ENCODE results near the gene ARHGAP4. TPM values are rescaled to one million over a fixed set of nuclear protein-coding genes. Genes with fewer than 3 reads are reported as not detected.

Gene ARHGAP4
- total RNA-seq (10 to 100 TPM; 34.6 to 41.3 TPM), polyA plus RNA-seq (ENCODE audit: insufficient read depth, low read depth, low replicate concordance) (25.6 TPM)
- long read RNA-seq, donor 1, result 0 reads
- long read RNA-seq, donor 2, partial matches to known transcripts, result 0 of 1 reads
- long read RNA-seq, donor 2, other reads (novel, unspliced or antisense), result 0 of 1 reads

DNA sequence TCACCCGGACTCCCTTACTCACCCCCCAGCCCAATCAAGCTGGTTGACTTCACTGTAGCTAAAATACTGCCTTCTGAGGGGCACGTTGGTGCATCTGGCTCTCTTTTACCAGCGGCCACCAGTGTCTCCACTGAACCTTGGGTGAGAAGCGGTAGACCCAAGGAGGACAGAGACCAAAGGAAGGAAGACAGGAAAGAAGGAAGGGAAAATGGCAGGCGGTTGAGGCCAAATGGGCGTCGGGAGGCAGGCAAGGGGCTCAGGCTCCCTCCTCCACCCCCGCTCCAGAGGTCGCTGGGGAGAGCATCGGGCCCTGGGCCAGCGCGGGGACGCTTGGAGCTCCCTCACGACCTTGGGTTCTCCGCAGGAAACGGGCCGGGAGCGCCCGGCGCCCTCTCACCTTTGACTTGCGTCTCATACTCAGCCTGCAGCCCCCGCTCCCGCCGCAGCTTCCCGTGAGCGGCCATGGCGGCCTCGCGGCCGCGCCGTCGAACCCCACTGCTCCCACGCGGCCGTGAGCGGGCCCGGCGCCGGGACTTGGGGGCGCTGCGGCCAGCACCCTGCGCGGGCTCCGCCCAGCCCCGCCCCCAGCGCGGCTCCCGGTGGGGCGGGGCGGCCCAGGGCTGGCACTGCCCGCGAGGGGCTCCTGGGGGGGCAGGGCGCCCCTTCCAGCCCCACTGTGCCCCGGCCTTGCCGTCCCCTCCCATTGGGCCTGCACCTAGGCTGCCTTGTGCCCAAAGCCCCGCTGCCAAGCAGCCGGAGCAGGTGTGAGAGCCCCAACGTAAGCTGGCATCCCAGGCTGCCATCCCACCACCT, at the start of gene ARHGAP4:
ARHGAP4 (minus strand) TSS at position 526 of the 813 bp plus-strand sequence; CDS start at position 464, 62 bp downstream.
- Histone ChIP-seq H3K9me3 (no peaks in the 10 kb centered on the region), H3K36me3 (ENCODE audit: low read depth, missing control alignments) (no peaks in the 10 kb centered on the region), H3K27me3 (no peaks in the 10 kb centered on the region), H3K4me1 (peaks cover 13% of the 10 kb centered on the region), H3K27ac (peak within 1 kb of the TSS in 1 of 2 donors; percentile 88), H3K4me3 (peak within 1 kb of the TSS in 1 of 2 donors; percentile 31)
- DNase-seq, result no peak
- intact Hi-C loops (cut with DNase I; ENCODE audit: low total_unique reads), result no loop called here
- WGBS, 2 donors, result 22% methylated on average over 14 of the region's 59 CpGs; no CpG with 5 or more reads in 1 of the 2 donors
- TF ChIP-seq, protein P1, sequence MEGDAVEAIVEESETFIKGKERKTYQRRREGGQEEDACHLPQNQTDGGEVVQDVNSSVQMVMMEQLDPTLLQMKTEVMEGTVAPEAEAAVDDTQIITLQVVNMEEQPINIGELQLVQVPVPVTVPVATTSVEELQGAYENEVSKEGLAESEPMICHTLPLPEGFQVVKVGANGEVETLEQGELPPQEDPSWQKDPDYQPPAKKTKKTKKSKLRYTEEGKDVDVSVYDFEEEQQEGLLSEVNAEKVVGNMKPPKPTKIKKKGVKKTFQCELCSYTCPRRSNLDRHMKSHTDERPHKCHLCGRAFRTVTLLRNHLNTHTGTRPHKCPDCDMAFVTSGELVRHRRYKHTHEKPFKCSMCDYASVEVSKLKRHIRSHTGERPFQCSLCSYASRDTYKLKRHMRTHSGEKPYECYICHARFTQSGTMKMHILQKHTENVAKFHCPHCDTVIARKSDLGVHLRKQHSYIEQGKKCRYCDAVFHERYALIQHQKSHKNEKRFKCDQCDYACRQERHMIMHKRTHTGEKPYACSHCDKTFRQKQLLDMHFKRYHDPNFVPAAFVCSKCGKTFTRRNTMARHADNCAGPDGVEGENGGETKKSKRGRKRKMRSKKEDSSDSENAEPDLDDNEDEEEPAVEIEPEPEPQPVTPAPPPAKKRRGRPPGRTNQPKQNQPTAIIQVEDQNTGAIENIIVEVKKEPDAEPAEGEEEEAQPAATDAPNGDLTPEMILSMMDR (IDR thresholded peaks at IDR 0.05), result no peak
- no peak for TF ChIP-seq POLR2A (IDR thresholded peaks at IDR 0.05)

DNA sequence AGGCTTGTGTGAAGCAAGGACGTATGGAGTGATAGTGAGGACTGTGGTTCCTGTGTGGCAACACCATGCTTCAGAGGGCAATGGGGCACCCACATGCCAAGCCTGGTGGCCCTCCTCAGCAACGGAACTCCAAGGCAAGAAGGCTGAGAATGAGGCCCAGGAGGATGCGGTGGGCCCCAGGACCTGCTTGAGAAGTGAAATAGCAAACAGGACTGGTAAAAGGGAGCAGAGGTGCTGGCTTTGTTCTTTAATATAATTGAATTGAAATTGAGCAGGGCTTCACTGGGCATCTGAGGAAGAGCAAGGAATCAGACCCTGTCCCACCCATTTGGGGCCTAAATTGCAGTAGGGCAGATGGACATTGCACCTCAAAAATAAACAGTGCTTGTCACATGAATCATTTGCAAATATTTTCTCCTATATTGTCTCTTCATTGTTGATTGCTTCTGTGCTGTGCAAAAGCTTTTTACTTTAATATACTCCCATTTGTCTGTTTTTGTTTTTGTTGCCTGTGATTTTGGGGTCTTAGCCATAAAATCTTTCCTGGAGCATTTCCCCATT, 48.7 kb upstream of the ARHGAP4 start:
- intact Hi-C loops (cut with DNase I; ENCODE audit: low total_unique reads), result no loop called here
- WGBS, 2 donors, result 40 to 77% methylated on average over 1 to 3 of the region's 3 CpGs

DNA sequence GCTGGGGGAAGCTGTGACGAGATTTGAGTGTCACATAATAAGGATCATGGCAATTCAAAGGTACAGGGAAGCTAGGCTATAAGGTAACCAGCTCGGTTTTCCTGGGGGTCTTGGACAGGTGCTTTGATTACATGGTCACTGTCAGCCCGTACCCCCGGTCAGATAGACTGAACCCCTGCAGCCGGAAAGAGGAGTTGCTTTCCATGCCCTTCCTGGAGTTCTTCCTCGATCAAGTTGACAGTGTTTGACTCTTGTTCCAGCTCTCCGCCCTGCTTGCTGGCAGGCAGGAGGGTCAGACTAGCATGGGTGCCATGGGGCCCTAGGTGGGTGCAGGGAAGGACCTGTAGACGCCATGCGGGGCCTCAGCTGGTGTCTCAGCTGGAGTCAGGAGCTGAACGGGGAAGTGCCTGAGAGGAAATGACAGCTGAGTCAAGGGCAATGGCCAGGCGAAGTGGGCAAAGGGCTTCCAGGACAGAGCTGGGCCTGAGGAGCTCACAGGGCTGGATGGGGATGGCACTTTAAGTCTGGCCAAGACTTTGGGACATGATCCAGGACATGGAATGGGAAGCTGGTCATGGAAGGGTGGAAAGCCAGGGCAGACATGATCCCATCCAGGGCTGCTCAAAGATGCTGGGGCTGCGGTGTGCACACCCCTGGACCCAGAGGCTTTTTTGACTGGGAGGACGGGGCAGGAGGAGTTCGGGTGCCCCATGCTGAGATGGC, 48.1 kb upstream of the ARHGAP4 start:
- no peak overlapping the region for H3K4me3 ChIP-seq
- H3K27ac ChIP-seq, result peak overlapping the region; percentile 81 to 98
- intact Hi-C loops (cut with DNase I; ENCODE audit: low total_unique reads), result no loop called here
- no peaks in the 10 kb centered on the region for H3K36me3 ChIP-seq (ENCODE audit: low read depth, missing control alignments)
- no peak for DNase-seq
- H3K27me3 ChIP-seq, result no peaks in the 10 kb centered on the region
- H3K4me1 ChIP-seq, result no peaks in the 10 kb centered on the region
- TF ChIP-seq, protein P1 (IDR thresholded peaks at IDR 0.05), result no peak
- TF ChIP-seq POLR2A (IDR thresholded peaks at IDR 0.05), result no peak
- no peaks in the 10 kb centered on the region for H3K9me3 ChIP-seq
- 60 to 80% methylated on average over 2 to 14 of the region's 14 CpGs for WGBS, 2 donors

More for the DNA sequence above, 48.7 kb upstream of the ARHGAP4 start:
- Histone ChIP-seq H3K27me3 (no peaks in the 10 kb centered on the region), H3K9me3 (no peaks in the 10 kb centered on the region), H3K36me3 (ENCODE audit: low read depth, missing control alignments) (no peaks in the 10 kb centered on the region), H3K27ac (no peak overlapping the region), H3K4me3 (no peak overlapping the region), H3K4me1 (no peaks in the 10 kb centered on the region)
- no peak for DNase-seq
- TF ChIP-seq, protein P1 (IDR thresholded peaks at IDR 0.05), result no peak
- no peak for TF ChIP-seq POLR2A (IDR thresholded peaks at IDR 0.05)

DNA sequence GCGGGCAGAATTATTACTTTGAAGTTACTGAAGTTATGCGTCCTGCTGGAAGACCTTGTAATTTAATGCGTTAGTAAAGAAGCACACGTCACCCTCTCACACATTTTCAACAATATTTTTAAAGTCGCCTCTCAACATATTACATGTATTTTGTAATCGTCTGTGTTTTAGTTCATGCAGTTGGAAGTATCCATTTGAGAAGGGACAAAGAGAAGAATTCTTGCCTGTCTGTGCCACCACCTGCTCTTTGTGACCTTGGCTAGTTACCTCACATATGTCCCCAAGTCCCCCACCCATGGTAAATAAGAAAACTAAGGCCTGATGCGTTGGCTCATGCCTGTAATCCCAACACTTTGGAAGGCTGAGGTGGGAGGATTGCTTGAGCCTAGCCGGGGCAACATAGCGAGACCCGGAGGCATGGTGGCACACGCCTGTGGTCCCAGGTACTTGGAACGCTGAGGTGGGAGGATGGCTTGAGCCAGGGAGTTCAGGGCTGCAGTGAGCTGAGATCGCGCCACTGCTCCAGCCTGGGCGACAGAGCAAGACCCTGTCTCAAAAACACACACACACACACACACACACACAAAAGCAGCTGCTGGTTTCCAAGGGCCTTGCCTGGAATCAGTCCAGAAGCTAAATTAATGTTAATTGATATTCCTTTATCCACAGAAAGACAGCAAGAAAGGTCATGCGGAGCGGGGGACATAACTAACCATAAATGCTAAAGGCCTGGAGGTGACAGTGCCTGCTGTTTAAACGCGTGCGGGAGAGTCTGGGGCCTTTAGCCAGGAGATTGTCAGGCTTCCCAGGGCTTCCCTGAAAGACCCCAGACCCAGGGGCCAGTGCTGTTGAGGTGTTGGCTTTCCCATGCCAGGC, 47.3 kb upstream of the ARHGAP4 start:
- H3K27ac ChIP-seq, result peak overlapping the region; percentile 81 to 98
- WGBS, 2 donors, result 0 to 24% methylated on average over 6 to 19 of the region's 20 CpGs
- no peak for DNase-seq
- peak overlapping the region; percentile 53 to 74 for H3K4me3 ChIP-seq
- no peaks in the 10 kb centered on the region for H3K27me3 ChIP-seq
- no peaks in the 10 kb centered on the region for H3K36me3 ChIP-seq (ENCODE audit: low read depth, missing control alignments)
- peaks cover 4% of the 10 kb centered on the region for H3K4me1 ChIP-seq
- TF ChIP-seq, protein P1 (IDR thresholded peaks at IDR 0.05), result no peak
- TF ChIP-seq POLR2A (IDR thresholded peaks at IDR 0.05), result no peak
- intact Hi-C loops (cut with DNase I; ENCODE audit: low total_unique reads), result no loop called here
- no peaks in the 10 kb centered on the region for H3K9me3 ChIP-seq

Measured in testis (tissue), 5 donors.